Common myeloid progenitor, CD34-positive (primary cell): Measurements from ENCODE around the gene CCR7.

Source experiments
- CTCF ChIA-PET: fragments of 350-600 bp; sonication (Branson Sonifier 250); formaldehyde crosslinking; loops from one replicate; lab custom pipeline; 2021; ENCODE audit warnings: antibody characterized with exemption; lab: Charles Lee
- POLR2A ChIA-PET: fragments of 350-600 bp; sonication (Branson Sonifier 250); formaldehyde crosslinking; loops from one replicate; lab custom pipeline; 2021; ENCODE audit warnings: antibody characterized with exemption; lab: Charles Lee
- DNase-seq, 3 donors: peaks; one replicate each; pipeline versions ENCODE4 v3.0.0 to v3.0.0-alpha.2; 2013
- H3K27ac ChIP-seq, 2 experiments: 1 replicate in 1 of 2; 2 replicates in 1 of 2; pipeline ENCODE4 v1.7.0; 2013; ENCODE audit warnings: inconsistent platforms in 2 of 2, low read length in 2 of 2, mild to moderate bottlenecking in 2 of 2, low read depth in 1 of 2, moderate library complexity in 1 of 2; ENCODE audit not compliant: severe bottlenecking in 2 of 2, insufficient read depth in 1 of 2, poor library complexity in 1 of 2
- H3K27me3 ChIP-seq, 5 experiments: replicated peaks in 2 of 5; 1 replicate in 3 of 5; 2 replicates in 2 of 5; pipeline versions ENCODE4 v1.6.1 to v1.7.0; 2013; ENCODE audit warnings: low read length in 4 of 5, mild to moderate bottlenecking in 2 of 5, moderate library complexity in 2 of 5, inconsistent platforms in 1 of 5; ENCODE audit not compliant: insufficient read depth in 5 of 5, control insufficient read depth in 4 of 5
- H3K36me3 ChIP-seq, 4 experiments: 1 replicate in 2 of 4; 2 replicates in 2 of 4; pipeline versions ENCODE4 v1.6.1 to v1.7.0; 2013; ENCODE audit warnings: low read length in 3 of 4, control low read depth in 1 of 4, mild to moderate bottlenecking in 1 of 4; ENCODE audit not compliant: control insufficient read depth in 4 of 4, insufficient read depth in 4 of 4
- H3K4me1 ChIP-seq, 4 experiments: 1 replicate in 3 of 4; 2 replicates in 1 of 4; pipeline versions ENCODE4 v1.6.1 to v1.7.1; 2013; ENCODE audit warnings: low read length in 3 of 4, mild to moderate bottlenecking in 3 of 4, control low read depth in 1 of 4, inconsistent platforms in 1 of 4, moderate library complexity in 1 of 4; ENCODE audit not compliant: control insufficient read depth in 4 of 4, insufficient read depth in 4 of 4; ENCODE audit errors: control extremely low read depth in 1 of 4
- H3K4me3 ChIP-seq, 7 experiments: 1 replicate in 4 of 7; 2 replicates in 3 of 7; pipeline versions ENCODE4 v1.5.1 to v1.7.0; 2013; ENCODE audit warnings: mild to moderate bottlenecking in 7 of 7, low read length in 6 of 7, moderate library complexity in 6 of 7, inconsistent platforms in 2 of 7, low read depth in 2 of 7, control low read depth in 1 of 7; ENCODE audit not compliant: insufficient read depth in 4 of 7, control insufficient read depth in 1 of 7; ENCODE audit errors: extremely low read depth in 1 of 7
- H3K9me3 ChIP-seq, 5 experiments: 1 replicate in 4 of 5; 2 replicates in 1 of 5; pipeline versions ENCODE4 v1.6.1 to v1.7.1; 2013; ENCODE audit warnings: low read length in 4 of 5, mild to moderate bottlenecking in 2 of 5, inconsistent platforms in 1 of 5, low read depth in 1 of 5, moderate library complexity in 1 of 5; ENCODE audit not compliant: control insufficient read depth in 4 of 5, insufficient read depth in 2 of 5; ENCODE audit errors: control extremely low read depth in 1 of 5
- WGBS: methylation state at CpG from one replicate; pipeline ENCODE4 v1.1.5; 2013; ENCODE audit not compliant: insufficient coverage; 5-methylcytosine and 5-hydroxymethylcytosine counted together

CCR7 gene

DNA sequence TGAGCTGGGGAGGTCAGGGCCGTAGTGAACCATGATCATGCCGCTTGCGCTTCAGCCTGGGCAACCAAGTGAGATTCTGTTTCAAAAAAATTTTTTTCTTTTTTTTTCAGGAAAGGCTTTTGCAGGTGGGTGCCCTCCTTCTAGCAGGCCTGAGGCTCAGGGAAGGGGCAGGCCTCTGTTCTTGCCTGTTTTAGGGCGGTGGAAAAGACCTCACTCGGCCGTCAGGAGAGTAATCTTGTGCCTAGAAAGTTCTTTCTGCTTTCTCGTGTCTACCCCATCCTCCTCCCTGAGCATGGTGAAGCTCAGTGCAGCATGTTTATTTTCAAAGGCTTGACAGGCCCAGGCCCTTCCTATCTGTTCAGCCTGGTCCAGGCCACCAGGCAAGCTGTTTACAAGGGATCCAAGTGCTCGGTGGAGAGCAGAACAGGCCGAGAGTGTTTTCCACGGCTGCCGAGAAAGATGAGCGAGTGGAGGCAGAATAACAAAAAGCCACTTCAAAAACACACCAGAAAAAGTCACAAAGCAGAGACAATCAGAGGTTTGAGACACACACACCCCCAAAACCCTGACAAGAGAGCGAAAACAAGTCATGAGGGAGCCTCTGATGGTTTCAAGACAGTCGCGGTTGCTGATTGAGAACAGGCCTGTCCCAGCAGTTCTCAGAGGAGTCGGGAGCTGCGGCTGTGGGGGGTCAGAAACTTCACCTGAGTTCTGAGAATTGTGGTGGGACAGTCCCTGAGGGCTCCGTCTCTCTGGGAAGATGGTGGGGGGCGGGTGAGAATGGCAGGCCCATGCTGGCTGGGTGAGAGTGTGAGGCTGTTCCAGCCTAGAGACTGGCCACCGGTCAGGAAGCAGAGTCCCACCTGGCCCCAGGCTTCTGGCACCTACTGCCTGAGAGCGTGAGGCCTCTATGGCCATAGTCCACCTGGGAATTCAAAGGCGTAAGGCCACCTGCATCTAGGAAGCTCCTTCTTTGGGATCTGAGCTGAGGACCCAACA, 37.5 kb upstream of the CCR7 start:
- no peak for DNase-seq
- WGBS: 98% methylated on average over 15 of the region's 22 CpGs
- CTCF ChIA-PET: interaction anchor here (1.2 kb wide), 1 partner anchor 107 kb away, joined by 3 read pairs; no protein-coding TSS in a partner anchor
- H3K9me3 ChIP-seq: no peaks in the 10 kb centered on the region
- H3K36me3 ChIP-seq: no peaks in the 10 kb centered on the region
- H3K4me1 ChIP-seq: peaks cover 0 to 21% (median 11%) of the 10 kb centered on the region in 4 experiments
- no peaks in the 10 kb centered on the region for H3K27me3 ChIP-seq
- POLR2A ChIA-PET: interaction anchor here (0.6 kb wide), 1 partner anchor 274 kb away, joined by 4 read pairs; no protein-coding TSS in a partner anchor
- no peak overlapping the region for H3K27ac ChIP-seq
- no peak overlapping the region for H3K4me3 ChIP-seq

DNA sequence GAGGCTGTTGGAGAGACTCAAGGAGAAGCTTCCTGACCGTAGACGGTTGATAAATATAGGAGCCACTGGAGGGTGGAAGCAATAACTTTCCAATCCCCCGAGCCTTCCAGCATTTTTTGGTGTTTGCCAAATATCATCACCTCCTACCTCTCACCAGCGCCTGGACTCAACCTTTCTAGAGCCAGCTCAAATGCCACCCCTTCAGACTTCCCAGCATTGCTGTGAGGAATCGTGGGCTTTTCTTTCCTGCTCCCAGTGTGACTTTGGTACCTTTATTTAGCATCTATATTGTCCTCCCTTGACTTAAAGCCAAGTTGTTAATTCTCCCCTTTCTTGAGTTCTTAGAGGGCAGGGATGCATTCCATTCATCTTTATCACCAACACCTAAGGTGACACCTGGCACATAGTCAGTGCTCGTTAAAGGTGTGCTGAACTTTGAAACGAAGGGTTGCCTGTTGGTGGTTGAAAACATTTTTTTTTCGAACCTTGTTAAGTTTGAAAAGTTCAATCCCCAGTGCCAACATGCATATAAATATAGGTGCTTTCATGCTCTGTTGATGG, 35.3 kb upstream of the CCR7 start:
- Histone ChIP-seq H3K9me3 (no peaks in the 10 kb centered on the region), H3K36me3 (no peaks in the 10 kb centered on the region), H3K27me3 (no peaks in the 10 kb centered on the region), H3K4me3 (no peak overlapping the region), H3K4me1 (peaks cover 0 to 33% (median 15%) of the 10 kb centered on the region in 4 experiments), H3K27ac (no peak overlapping the region)
- WGBS: 89% methylated on average over 3 of the region's 8 CpGs
- POLR2A ChIA-PET: no interaction called here
- DNase-seq: no peak
- CTCF ChIA-PET: interaction anchor here (1.4 kb wide), 1 partner anchor 10 kb away, joined by 3 read pairs; no protein-coding TSS in a partner anchor

- Histone ChIP-seq H3K27ac (no peak overlapping the region), H3K36me3 (no peaks in the 10 kb centered on the region), H3K9me3 (no peaks in the 10 kb centered on the region), H3K4me1 (peaks cover 0 to 33% (median 15%) of the 10 kb centered on the region in 4 experiments), H3K4me3 (no peak overlapping the region), H3K27me3 (no peaks in the 10 kb centered on the region)
- POLR2A ChIA-PET: no interaction called here
- DNase-seq: no peak
- CTCF ChIA-PET: interaction anchor here (0.6 to 1.4 kb wide), 2 partner anchors 9 to 12 kb away, joined by 3 read pairs; no protein-coding TSS in a partner anchor
- 70% methylated on average over 3 of the region's 7 CpGs for WGBS
Measured at GRCh38 chr17:40599468-40599763, 34.1 kb upstream of the CCR7 start.

GRCh38 chr17:40598619-40599467, 33.6 kb upstream of the CCR7 start:
- Histone ChIP-seq H3K4me1 (peaks cover 0 to 33% (median 15%) of the 10 kb centered on the region in 4 experiments), H3K27me3 (no peaks in the 10 kb centered on the region), H3K27ac (no peak overlapping the region), H3K4me3 (no peak overlapping the region), H3K36me3 (no peaks in the 10 kb centered on the region), H3K9me3 (no peaks in the 10 kb centered on the region)
- 88% methylated on average over 7 of the region's 20 CpGs for WGBS
- ChIA-PET CTCF (interaction anchor here (1.3 kb wide), 1 partner anchor 38 kb away, joined by 4 read pairs; no protein-coding TSS in a partner anchor), POLR2A (no interaction called here)
- DNase-seq: peak; percentile 49 to 75 (median 69)

GRCh38 chr17:40598301-40598618, 33.0 kb upstream of the CCR7 start:
- peaks cover 0 to 33% (median 15%) of the 10 kb centered on the region in 4 experiments for H3K4me1 ChIP-seq
- no peaks in the 10 kb centered on the region for H3K36me3 ChIP-seq
- no peak overlapping the region for H3K4me3 ChIP-seq
- CTCF ChIA-PET: interaction anchor here (1.1 to 1.3 kb wide), 2 partner anchors 14 to 37 kb away, joined by 3 to 4 read pairs; no protein-coding TSS in a partner anchor
- no peak for DNase-seq
- WGBS: 87% methylated on average over 5 of the region's 5 CpGs
- H3K27ac ChIP-seq: no peak overlapping the region
- no peaks in the 10 kb centered on the region for H3K9me3 ChIP-seq
- H3K27me3 ChIP-seq: no peaks in the 10 kb centered on the region
- POLR2A ChIA-PET: no interaction called here

GRCh38 chr17:40597556-40598300, 32.5 kb upstream of the CCR7 start:
- 93% methylated on average over 6 of the region's 9 CpGs for WGBS
- no peak overlapping the region for H3K4me3 ChIP-seq
- no peaks in the 10 kb centered on the region for H3K36me3 ChIP-seq
- no peak overlapping the region for H3K27ac ChIP-seq
- H3K27me3 ChIP-seq: no peaks in the 10 kb centered on the region
- H3K4me1 ChIP-seq: peaks cover 0 to 33% (median 15%) of the 10 kb centered on the region in 4 experiments
- no peak for DNase-seq
- ChIA-PET POLR2A (no interaction called here), CTCF (interaction anchor here (1.1 to 1.3 kb wide), 2 partner anchors 14 to 37 kb away, joined by 3 to 4 read pairs; no protein-coding TSS in a partner anchor)
- no peaks in the 10 kb centered on the region for H3K9me3 ChIP-seq
